Ishikawa (cell line): ENCODE data around the gene ACY1.

Experiments
- CEBPB ChIP-seq: IDR thresholded peaks from 2 replicates; pipeline ENCODE4 v1.6.1; 2012
- CREB1 ChIP-seq: IDR thresholded peaks from 2 replicates; pipeline ENCODE4 v1.6.1; 2012; ENCODE audit warnings: low read depth
- EGR1 ChIP-seq: IDR thresholded peaks from 2 replicates; pipeline ENCODE4 v1.6.1; 2012
- EP300 ChIP-seq: IDR thresholded peaks from 2 replicates; pipeline ENCODE4 v1.6.1; 2012; ENCODE audit warnings: borderline replicate concordance
- FOXM1 ChIP-seq: IDR thresholded peaks from 2 replicates; pipeline ENCODE4 v1.6.1; 2012; ENCODE audit warnings: low read depth, borderline replicate concordance
- MAX ChIP-seq: IDR thresholded peaks from 2 replicates; pipeline ENCODE4 v1.6.1; 2012
- NFIC ChIP-seq: IDR thresholded peaks from 2 replicates; pipeline ENCODE4 v1.6.1; 2012
- RAD21 ChIP-seq: IDR thresholded peaks from 2 replicates; pipeline ENCODE4 v1.6.1; 2012; ENCODE audit warnings: low read depth
- REST ChIP-seq: IDR thresholded peaks from 2 replicates; pipeline ENCODE4 v1.6.1; 2012; ENCODE audit warnings: low read depth, mild to moderate bottlenecking
- TAF1 ChIP-seq: IDR thresholded peaks from 2 replicates; pipeline ENCODE4 v1.6.1; 2012; ENCODE audit warnings: low read depth, mild to moderate bottlenecking
- TCF12 ChIP-seq: IDR thresholded peaks from 2 replicates; pipeline ENCODE4 v1.6.1; 2012; ENCODE audit warnings: low read depth
- TEAD4 ChIP-seq: IDR thresholded peaks from 2 replicates; pipeline ENCODE4 v1.6.1; 2012
- USF1 ChIP-seq: IDR thresholded peaks from 2 replicates; pipeline ENCODE4 v1.6.1; 2012
- YY1 ChIP-seq: IDR thresholded peaks from 2 replicates; pipeline ENCODE4 v1.6.1; 2012; ENCODE audit warnings: low read depth
- ZBTB7A ChIP-seq: IDR thresholded peaks from 2 replicates; pipeline ENCODE4 v1.6.1; 2012; ENCODE audit warnings: low read depth

ACY1 gene

GRCh38 chr3:51941798-51942602 lies 41.3 kb upstream of the ACY1 start, which contains the start of the genes PARP3 and RRP9:
Gene PARP3, plus strand, starts transcription at chr3:51942363. Its CDS starts 993 bp downstream, at chr3:51943356.
Gene RRP9, minus strand, starts transcription at chr3:51941904. Its CDS starts 37 bp downstream, at chr3:51941867.
- TF ChIP-seq CREB1 (no peak), FOXM1 (peak; percentile 18; the same call in 1 of the 2 replicates), ZBTB7A (no peak), YY1 (peak; percentile 67), EP300 (no peak; the same call in none of the 2 replicates), TCF12 (peak; percentile 28), TEAD4 (no peak; the same call in 1 of the 2 replicates), CEBPB (no peak), USF1 (peak; percentile 87), EGR1 (no peak), RAD21 (peak; percentile 92), MAX (peak; percentile 90), NFIC (no peak), REST (no peak), TAF1 (peak; percentile 58)

- TF ChIP-seq TCF12 (peak; percentile 7; the same call in 1 of the 2 replicates), REST (no peak), FOXM1 (no peak)
These were observed 40.5 kb upstream of the ACY1 start for GRCh38 chr3:51942603-51943450.

- no peak for TF ChIP-seq TEAD4
- TF ChIP-seq EP300: no peak
- no peak for TF ChIP-seq TCF12
- no peak for TF ChIP-seq MAX
- no peak for TF ChIP-seq USF1
- no peak for TF ChIP-seq YY1
- no peak for TF ChIP-seq ZBTB7A
- no peak for TF ChIP-seq REST
- TF ChIP-seq FOXM1: no peak
- TF ChIP-seq EGR1: no peak
- TF ChIP-seq NFIC: no peak
- TF ChIP-seq CREB1: no peak
These were observed 39.6 kb upstream of the ACY1 start for GRCh38 chr3:51943451-51944391.
